Colon (tissue), 2 donors: ENCODE results near the gene DGKG.

ENCODE experiments used
- FAIRE-seq: peaks from 2 replicates; lab custom pipeline; 2012; peaks lifted over from hg19 to GRCh38; lab: Jason Lieb, UNC
- donor health status: control.
- donor health status: control.

The DGKG gene

DNA sequence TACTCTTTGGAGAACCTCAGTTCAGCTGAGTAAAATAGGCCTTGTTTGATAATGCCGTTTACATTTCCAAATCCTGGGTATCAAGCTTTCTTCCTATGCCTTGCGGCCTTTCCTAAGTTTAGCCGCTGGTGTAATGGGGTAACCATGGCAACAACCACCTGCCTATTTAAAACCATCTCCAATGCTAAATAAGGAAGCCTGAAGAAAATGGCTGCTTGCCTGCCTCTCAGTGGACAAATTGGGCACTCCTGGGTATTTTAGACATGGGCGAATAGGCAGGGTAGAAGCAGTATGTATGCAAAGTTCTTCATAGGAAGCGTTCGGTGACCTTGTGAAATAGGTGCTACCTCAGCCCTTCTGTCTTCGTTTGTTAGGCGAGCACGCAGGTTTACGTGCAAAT is 122.7 kb downstream of the DGKG start:
- FAIRE-seq = no peak

DNA sequence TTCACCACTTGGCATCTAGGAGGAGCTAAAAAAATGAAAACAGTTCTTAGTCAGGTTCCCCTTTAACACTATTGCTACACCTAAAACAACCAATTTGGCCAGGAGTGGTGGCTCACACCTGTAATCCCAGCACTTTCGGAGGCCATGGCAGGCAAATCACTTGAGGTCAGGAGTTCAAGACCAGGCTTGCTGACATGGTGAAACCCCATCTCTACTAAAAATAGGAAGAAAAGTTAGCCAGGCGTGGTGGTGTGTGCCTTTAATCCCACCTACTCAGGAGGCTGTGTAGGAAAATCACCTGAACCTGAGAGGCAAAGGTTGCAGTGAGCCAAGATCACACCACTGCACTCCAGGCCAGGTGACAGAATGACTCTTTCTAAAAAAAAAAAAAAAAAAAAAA is 124.1 kb downstream of the DGKG start:
- FAIRE-seq = no peak

DNA sequence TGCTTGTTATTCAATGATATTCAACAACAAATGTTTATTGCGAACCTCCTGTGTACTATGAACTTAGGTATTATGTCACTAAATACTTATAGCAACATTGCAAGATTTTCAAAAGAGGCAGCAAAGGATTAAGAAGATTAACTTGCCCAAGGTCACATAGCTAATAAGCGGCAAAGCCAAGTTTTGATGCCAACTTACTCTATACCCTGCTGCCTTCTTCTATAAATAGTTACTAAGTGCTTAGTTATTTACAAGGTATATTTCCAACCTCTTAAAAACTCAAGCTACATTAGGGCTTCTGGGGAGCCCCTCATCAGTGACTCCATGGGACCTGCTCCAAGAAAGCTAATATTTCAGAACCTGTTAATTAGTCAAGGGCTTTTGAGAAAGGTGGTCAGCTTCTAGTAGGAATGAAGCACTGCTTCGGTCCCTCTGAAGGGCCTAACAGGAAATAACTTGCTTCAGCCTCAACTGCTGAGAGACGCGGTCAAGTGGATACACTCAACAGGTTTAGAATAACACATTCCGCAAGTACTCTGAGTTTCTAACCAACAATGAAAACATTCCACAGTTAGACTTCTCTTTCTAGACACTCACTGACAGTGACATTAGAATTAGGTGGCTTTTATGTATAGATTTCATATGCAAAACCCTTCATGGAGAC is 125.5 kb downstream of the DGKG start:
- no peak for FAIRE-seq

- no peak for FAIRE-seq
Observed at GRCh38 chr3:186235554-186235953, 126.5 kb downstream of the DGKG start.

DNA sequence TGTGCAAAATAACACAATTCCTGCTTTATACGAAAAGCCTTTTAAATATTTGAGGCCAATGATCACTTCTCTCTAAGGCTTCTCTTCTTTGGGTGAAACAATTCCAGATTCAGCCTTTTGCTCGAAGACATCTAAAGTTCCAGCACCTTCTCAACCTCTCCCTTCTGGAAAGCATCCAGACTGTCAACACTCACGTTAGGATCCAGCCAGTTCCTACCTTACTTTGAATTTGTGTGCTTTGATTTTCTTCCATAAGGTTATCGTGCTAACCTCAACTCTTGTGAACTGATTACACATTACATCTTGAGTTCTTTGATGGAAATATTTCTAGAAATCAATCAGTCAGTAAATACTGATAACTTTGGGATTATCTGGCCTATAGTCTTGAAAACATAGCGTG is 127.9 kb downstream of the DGKG start:
- no peak for FAIRE-seq

DNA sequence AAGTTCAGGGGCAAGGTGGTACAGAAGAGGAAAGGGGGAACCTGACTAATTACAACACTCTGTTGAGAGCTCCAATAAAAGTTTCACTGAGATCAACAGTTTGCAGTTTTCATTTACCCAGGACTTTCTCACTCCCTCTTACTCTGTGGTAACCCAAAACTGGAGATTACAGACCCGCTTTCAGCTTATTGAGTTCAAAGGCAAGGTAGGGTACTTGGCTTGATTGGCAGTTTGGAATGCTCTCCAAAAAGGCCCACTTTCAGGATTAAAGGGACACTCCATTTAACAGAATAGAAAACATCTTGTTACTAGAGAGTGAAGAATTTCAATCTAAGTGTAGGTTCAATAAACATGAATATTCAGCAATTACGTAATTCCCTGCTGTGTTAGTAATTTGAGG is 135.6 kb downstream of the DGKG start:
- FAIRE-seq = no peak

- FAIRE-seq = no peak
Observed at GRCh38 chr3:186225603-186226002, 136.4 kb downstream of the DGKG start.

DNA sequence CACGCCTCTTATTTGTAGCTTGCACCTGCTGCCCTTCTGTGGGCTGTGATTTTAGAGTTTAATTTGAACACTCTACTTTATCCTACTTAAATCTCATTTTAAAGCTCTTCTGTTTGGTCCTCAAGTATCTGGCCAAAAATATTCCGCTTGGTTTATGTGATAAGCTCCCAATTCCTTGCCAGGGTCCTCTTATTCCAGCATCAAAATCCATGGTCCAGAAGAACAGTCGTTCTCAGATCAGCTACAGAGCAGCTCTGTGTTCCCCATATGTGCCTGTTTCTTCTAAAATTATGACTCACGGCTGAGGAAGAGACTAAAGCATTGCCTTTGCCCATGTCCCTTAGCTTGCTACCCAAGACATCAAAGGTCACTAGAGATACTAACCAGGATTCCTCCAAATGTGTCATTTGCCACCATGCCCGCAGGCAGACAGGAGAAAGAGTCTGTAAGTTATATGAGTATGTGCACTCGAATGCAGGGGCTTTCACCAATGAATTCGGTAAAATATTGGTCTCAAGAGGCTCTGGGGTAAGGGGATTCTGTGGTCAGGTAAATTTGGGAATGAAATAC is 137.9 kb downstream of the DGKG start:
- FAIRE-seq = no peak

DNA sequence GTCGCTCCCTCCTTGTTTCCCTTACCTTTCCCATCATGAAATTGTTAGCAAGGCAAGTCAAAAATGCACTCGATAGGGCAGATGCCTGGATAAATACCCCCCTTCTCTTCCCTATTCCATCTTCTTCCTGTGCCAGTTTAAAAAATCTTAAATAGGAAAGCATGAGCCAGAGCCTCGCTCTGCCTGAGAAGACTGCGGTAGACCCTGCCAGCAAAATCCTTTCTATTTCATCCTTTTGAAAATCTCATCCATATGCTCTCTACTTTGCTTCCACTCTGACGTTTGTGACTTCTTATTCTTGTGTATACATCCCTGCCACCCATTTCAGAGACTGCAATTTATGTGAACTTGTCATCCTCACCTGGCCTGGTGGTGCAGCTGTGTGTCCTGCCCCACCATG is 138.6 kb downstream of the DGKG start:
- no peak for FAIRE-seq

DNA sequence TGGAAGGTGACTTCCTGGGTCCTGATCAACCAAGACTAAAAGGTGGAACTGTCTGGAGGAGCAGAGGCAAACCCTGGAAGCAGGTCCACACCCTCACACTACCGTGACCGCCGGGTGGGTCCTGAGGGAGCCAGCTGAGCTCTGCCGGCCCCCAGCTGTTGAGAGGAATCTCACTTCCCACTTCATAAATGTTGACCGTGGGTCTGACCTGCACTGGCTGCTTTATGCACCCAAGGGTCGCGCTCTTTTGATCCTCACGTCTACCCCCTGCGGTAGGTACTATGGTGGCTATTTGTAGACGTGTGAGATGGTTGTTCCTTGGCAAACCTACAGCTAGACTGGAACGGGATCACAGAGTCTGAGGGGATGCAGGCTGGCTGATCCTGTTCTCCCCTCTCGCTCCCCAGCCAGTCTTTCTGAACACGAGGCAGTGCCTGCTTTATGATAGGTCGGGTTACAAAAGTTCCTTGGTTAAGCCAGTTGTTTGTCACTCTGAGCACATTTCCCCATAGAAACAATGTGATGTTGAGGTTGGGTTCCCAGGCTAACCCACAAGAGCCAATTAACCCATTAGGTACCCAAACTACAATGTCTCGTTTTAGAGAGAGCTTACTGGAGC is 140.2 kb downstream of the DGKG start:
- no peak for FAIRE-seq

- no peak for FAIRE-seq
Observed at GRCh38 chr3:186220911-186221645, 141.0 kb downstream of the DGKG start.

GRCh38 chr3:186220365-186220764 is 141.7 kb downstream of the DGKG start:
- no peak for FAIRE-seq

DNA sequence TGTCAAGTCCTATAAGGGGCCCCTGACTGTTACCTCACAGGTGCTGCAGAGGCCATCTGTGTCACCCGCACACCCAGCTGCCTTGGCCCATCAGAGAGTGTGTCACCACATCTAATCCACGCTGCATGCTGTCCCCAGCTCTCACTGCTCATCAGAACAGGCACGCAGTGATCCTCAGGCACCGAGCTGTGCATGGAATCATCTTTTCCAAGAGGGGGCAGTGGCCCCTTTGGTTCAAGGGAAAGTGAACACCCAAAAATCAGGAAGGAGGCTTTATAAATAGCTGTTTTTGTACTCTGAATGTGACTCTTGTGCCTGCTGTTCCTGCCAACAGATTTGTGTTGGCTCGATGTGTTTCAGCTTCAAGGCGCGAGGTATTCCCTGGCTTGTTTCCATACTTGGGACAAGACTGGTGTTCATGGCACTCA is 142.8 kb downstream of the DGKG start:
- no peak for FAIRE-seq

DNA sequence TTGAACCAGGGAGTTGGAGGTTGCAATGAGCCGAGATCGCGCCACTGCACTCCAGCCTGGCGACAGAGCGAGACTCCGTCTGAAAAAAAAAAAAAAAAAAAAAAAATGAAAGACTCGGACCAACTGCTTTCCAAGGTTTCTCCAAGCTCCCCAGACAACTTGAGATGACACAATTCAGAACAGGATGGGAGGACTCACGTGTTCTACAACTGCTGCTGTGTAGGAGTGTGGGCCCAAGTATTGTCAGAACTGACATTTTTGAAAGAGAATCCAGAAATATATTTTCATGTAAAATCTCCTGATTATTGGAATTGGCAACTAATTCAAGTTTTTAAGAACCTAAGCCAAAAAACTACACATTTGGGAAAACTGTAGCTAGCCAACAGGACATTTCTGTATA is 143.6 kb downstream of the DGKG start:
- FAIRE-seq = no peak

DNA sequence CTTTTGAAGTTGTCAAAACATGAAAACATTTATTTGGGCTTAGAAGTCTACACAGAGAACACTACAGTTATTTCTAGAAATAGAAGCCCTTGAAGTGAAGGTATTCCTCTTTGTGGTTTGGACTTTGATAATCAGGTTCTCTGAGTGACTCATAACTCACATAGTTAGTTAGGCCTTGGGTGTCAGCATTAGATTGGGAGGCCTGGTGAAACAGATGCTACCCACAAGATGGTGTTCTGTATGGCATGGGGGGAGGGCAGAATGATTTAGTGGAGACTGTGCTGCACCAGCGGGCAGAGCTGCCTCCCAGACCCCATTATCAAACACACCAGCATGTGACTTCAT is 144.2 kb downstream of the DGKG start:
- no peak for FAIRE-seq

GRCh38 chr3:186216900-186217819 is 144.9 kb downstream of the DGKG start:
- FAIRE-seq = no peak

GRCh38 chr3:186214670-186215069 is 147.4 kb downstream of the DGKG start:
- no peak for FAIRE-seq

DNA sequence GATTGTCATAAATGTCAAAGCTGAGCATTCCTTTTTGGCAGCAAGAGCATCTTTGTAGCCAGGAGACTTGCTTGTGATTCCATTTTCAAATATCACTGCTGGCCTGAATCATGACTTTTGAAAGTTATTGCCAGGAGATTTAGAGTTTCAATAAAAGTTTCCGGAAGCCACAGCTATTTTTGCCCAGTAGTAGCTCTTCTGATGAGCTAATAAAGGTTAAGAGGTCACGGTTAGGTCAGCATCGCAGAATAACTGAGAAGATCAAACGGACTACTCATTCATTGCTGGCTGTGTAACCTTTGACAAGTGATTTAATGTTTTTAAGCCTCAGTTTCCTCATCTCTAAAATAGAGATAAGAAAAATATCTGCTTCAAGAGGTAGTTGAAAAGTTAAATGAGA is 148.1 kb downstream of the DGKG start:
- FAIRE-seq = no peak

GRCh38 chr3:186212611-186213010 is 149.4 kb downstream of the DGKG start:
- no peak for FAIRE-seq

DNA sequence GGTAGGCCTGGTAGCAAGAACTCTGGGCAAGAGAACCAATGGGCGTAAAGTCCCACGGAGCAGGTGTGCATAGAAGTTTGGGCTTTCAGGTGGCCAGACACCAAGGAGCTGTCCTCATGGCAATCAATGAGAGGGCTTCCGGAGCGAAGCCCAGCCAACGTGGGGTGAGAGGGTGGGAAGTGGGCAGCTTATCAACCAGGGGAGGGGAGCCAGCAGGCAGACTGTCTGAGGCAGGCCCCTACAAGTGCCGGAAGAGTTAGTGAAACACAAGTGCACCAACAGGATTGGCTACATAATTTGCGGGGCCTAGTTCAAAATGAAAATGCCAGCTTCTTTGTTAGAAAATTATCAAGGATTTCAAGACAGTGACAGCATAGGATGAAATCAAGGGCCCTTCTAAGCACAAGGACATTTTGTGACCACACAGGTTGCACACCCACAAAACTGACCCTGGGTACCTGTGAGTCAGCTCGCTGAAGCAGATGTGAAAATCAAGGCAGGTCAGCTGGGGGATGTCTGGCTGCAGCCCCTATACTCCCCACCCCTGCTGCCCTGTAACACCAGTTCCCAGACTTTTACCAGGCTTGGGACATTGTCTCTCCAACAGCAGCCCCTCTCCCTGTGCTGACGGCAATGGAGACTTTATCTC is 151.1 kb downstream of the DGKG start:
- no peak for FAIRE-seq
